ENCODE measurements around the gene CPLX1. TPM values are rescaled to one million over a fixed set of nuclear protein-coding genes. Genes with fewer than 3 reads are reported as not detected.

Gene CPLX1
- total RNA-seq, 4 donors from 2014 or later = 0.31 to 0.96 (median 0.54) TPM; not detected in 1

DNA sequence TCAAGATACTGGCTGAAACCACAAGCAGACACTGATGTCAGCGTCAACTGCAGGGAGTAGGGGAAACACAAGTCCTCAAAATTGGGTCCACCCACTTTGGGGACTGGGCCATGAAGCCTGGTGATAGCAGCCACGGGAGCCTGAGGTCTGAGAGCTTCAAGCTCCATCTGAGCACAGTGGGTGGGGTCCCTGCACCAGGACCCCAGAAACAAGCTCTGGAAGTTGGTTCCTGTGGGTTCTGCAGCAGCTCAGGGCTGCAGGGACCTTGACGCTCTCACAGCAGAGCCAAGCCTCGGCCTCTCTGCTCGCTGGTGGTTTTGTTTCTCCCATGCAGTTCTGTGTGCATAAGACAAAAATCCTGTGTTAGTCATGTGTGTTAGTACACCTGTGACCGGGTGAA is 54.5 kb downstream of the CPLX1 start:
- H3K9me3 ChIP-seq = no peaks in the 10 kb centered on the region
- no peak for ATAC-seq
- H3K36me3 ChIP-seq = peaks cover 0 to 80% of the 10 kb centered on the region in 2 donors
- peak overlapping the region in 3 of 4 donors; percentile 60 to 62 (median 61) for H3K27ac ChIP-seq
- peaks cover 0 to 61% (median 18%) of the 10 kb centered on the region in 3 donors for H3K4me1 ChIP-seq
- H3K27me3 ChIP-seq = no peaks in the 10 kb centered on the region
- TF ChIP-seq POLR2A (IDR thresholded peaks at IDR 0.05) = no peak
- TF ChIP-seq POLR2AphosphoS5 (IDR thresholded peaks at IDR 0.05) = no peak
- no peak for TF ChIP-seq EP300 (IDR thresholded peaks at IDR 0.05)
- TF ChIP-seq, protein P1, sequence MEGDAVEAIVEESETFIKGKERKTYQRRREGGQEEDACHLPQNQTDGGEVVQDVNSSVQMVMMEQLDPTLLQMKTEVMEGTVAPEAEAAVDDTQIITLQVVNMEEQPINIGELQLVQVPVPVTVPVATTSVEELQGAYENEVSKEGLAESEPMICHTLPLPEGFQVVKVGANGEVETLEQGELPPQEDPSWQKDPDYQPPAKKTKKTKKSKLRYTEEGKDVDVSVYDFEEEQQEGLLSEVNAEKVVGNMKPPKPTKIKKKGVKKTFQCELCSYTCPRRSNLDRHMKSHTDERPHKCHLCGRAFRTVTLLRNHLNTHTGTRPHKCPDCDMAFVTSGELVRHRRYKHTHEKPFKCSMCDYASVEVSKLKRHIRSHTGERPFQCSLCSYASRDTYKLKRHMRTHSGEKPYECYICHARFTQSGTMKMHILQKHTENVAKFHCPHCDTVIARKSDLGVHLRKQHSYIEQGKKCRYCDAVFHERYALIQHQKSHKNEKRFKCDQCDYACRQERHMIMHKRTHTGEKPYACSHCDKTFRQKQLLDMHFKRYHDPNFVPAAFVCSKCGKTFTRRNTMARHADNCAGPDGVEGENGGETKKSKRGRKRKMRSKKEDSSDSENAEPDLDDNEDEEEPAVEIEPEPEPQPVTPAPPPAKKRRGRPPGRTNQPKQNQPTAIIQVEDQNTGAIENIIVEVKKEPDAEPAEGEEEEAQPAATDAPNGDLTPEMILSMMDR (IDR thresholded peaks at IDR 0.05) = no peak
- no peak overlapping the region for H3K4me3 ChIP-seq
- WGBS, 2 donors (ENCODE audit: low coverage in 1 of 2) = 45 to 73% methylated on average over 2 of the region's 6 CpGs

DNA sequence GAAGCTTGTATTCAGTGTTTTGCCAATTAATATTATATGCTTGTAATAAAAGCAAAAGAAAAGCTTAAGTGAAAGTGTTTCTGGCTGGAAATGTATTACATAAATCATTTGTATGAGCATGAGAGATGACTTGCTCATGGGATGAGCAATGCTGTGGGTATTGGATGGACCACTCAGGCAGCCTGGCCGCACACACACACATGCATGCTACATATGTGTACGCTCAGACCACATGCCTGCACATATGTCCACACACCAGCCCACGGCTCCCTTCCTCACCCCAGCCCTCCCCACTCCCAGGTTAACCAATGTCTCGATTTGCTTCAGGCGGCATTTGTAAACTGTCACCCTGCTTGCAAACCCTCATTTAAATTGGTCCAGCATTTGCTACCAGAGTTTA is 55.9 kb downstream of the CPLX1 start:
- no peak overlapping the region for H3K4me3 ChIP-seq
- H3K36me3 ChIP-seq = peaks cover 0 to 80% of the 10 kb centered on the region in 2 donors
- H3K4me1 ChIP-seq = peaks cover 0 to 53% (median 16%) of the 10 kb centered on the region in 3 donors
- no peaks in the 10 kb centered on the region for H3K9me3 ChIP-seq
- H3K27ac ChIP-seq = no peak overlapping the region
- TF ChIP-seq, protein P1 (IDR thresholded peaks at IDR 0.05) = no peak
- TF ChIP-seq POLR2AphosphoS5 (IDR thresholded peaks at IDR 0.05) (no peak), POLR2A (IDR thresholded peaks at IDR 0.05) (no peak), EP300 (IDR thresholded peaks at IDR 0.05) (no peak)
- 98% methylated on average over 4 of the region's 5 CpGs; no CpG with 5 or more reads in 1 of the 2 donors for WGBS, 2 donors (ENCODE audit: low coverage in 1 of 2)
- H3K27me3 ChIP-seq = no peaks in the 10 kb centered on the region
- ATAC-seq = no peak

DNA sequence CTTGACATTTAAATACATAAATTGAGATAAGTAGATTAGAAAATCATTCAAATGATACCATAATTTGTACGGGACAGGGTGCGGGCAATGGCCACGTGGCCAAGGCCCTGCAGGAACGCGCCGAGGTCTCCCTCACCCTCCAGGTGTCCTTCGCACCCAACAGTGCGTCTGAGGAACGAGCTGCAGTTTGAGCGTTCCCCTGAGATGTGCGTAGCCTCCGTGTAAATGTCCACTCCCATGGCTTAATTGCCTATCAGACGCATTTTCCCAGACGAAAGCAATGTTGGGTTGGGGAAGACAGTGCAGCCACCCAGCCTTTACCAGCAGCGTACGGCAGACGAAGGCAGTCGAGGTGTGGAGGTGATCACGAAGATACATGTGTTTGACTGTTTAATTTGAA is 56.4 kb downstream of the CPLX1 start:
- Histone ChIP-seq H3K36me3 (peaks cover 0 to 80% of the 10 kb centered on the region in 2 donors), H3K27ac (no peak overlapping the region), H3K4me1 (peaks cover 0 to 53% (median 15%) of the 10 kb centered on the region in 3 donors), H3K27me3 (no peaks in the 10 kb centered on the region), H3K9me3 (peaks cover 0 to 3% (median 0%) of the 10 kb centered on the region in 3 donors), H3K4me3 (no peak overlapping the region)
- WGBS, 2 donors (ENCODE audit: low coverage in 1 of 2) = 89 to 95% methylated on average over 5 to 19 of the region's 19 CpGs
- TF ChIP-seq POLR2A (IDR thresholded peaks at IDR 0.05) (no peak), EP300 (IDR thresholded peaks at IDR 0.05) (no peak), POLR2AphosphoS5 (IDR thresholded peaks at IDR 0.05) (no peak)
- TF ChIP-seq, protein P1 (IDR thresholded peaks at IDR 0.05) = no peak
- no peak for ATAC-seq

DNA sequence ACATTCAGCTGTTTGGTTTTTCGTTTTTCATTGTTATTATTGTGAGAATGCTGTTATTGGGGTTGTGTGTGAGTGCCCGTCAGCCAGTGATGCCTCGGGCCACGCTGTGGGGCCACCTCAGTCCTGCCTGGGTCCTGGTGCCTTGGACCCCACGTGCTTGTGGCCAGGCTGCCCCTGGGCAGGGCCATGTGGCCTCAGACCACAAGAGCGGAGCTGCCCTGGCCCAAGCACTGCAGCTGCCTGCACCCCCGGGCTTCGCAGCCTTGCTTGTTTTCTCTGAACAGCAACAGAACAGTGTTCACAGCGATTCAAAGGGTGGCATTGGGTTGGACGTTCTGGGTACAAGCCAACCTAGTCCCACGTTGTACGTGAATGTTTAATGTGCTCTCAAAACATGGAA is 56.9 kb downstream of the CPLX1 start:
- WGBS, 2 donors (ENCODE audit: low coverage in 1 of 2) = 79 to 87% methylated on average over 3 to 8 of the region's 12 CpGs
- Histone ChIP-seq H3K36me3 (peaks cover 0 to 83% of the 10 kb centered on the region in 2 donors), H3K27me3 (no peaks in the 10 kb centered on the region), H3K9me3 (peaks cover 0 to 5% (median 0%) of the 10 kb centered on the region in 3 donors), H3K4me3 (no peak overlapping the region), H3K27ac (no peak overlapping the region), H3K4me1 (peaks cover 0 to 48% (median 15%) of the 10 kb centered on the region in 3 donors)
- no peak for ATAC-seq
- TF ChIP-seq POLR2A (IDR thresholded peaks at IDR 0.05) = no peak
- TF ChIP-seq POLR2AphosphoS5 (IDR thresholded peaks at IDR 0.05) = no peak
- no peak for TF ChIP-seq EP300 (IDR thresholded peaks at IDR 0.05)
- TF ChIP-seq, protein P1 (IDR thresholded peaks at IDR 0.05) = no peak

DNA sequence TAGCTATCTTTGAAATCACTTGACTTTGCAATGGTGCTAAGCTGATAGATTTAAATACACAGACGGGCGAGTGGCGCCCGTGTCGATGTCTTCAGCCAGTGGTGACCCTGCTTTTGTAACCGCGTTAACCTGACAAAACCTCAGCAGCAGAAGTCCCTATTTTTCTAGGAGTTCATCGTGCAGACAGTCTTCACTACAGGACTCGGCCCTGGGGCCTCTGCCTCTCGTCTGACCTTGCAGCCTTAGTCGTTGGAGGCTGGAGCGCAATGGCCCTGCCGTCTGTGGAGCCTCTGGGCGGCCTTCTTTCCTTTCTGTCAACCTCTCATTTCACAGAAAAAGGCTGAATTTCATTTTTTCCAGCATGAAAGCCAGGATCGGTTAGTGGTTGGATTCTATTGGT is 57.9 kb downstream of the CPLX1 start:
- H3K36me3 ChIP-seq = peaks cover 0 to 86% of the 10 kb centered on the region in 2 donors
- peaks cover 0 to 5% (median 0%) of the 10 kb centered on the region in 3 donors for H3K9me3 ChIP-seq
- 91 to 96% methylated on average over 14 to 15 of the region's 15 CpGs for WGBS, 2 donors (ENCODE audit: low coverage in 1 of 2)
- no peak overlapping the region for H3K27ac ChIP-seq
- no peaks in the 10 kb centered on the region for H3K27me3 ChIP-seq
- H3K4me1 ChIP-seq = peaks cover 0 to 39% (median 7%) of the 10 kb centered on the region in 3 donors
- no peak overlapping the region for H3K4me3 ChIP-seq
- TF ChIP-seq, protein P1 (IDR thresholded peaks at IDR 0.05) = no peak
- TF ChIP-seq POLR2AphosphoS5 (IDR thresholded peaks at IDR 0.05) = no peak
- TF ChIP-seq POLR2A (IDR thresholded peaks at IDR 0.05) = no peak
- TF ChIP-seq EP300 (IDR thresholded peaks at IDR 0.05) = no peak
- ATAC-seq = no peak

All from gastroesophageal sphincter (tissue), 4 donors.